Neuronal stem cell (in vitro differentiated cells): Measurements from ENCODE around the gene GPAM.
"Not testable (repeated sequence)": the region's sequence is repeated elsewhere in the genome, so short reads cannot be mapped to it uniquely, and the experiment has no call there.

Experiments used
- DNase-seq: peaks from one replicate; pipeline ENCODE4 v3.0.0-alpha.2; 2013; ENCODE audit warnings: low spot score
- H2AFZ ChIP-seq: one replicate; pipeline ENCODE4 v1.6.1; 2013; ENCODE audit warnings: mild to moderate bottlenecking, low read length, inconsistent platforms
- H2AK5ac ChIP-seq: 2 replicates; pipeline ENCODE4 v1.6.1; 2013; ENCODE audit warnings: low read depth, mild to moderate bottlenecking, inconsistent platforms, low read length, moderate library complexity, mixed read lengths
- H2BK120ac ChIP-seq: 2 replicates; pipeline ENCODE4 v1.6.1; 2013; ENCODE audit warnings: low read depth, mild to moderate bottlenecking, inconsistent platforms, low read length, moderate library complexity, mixed read lengths
- H2BK12ac ChIP-seq: one replicate; pipeline ENCODE4 v1.6.1; 2013; ENCODE audit warnings: low read length, inconsistent platforms
- H2BK15ac ChIP-seq: 2 replicates; pipeline ENCODE4 v1.6.1; 2013; ENCODE audit warnings: mild to moderate bottlenecking, low read length, inconsistent platforms, mixed read lengths
- H2BK5ac ChIP-seq: one replicate; pipeline ENCODE4 v1.6.1; 2013; ENCODE audit warnings: inconsistent platforms, mild to moderate bottlenecking, low read length, moderate library complexity
- H3K14ac ChIP-seq: one replicate; pipeline ENCODE4 v1.6.1; 2013; ENCODE audit warnings: low read length, inconsistent platforms
- H3K18ac ChIP-seq: 2 replicates; pipeline ENCODE4 v1.6.1; 2013; ENCODE audit warnings: low read length, inconsistent platforms
- H3K23ac ChIP-seq: 2 replicates; pipeline ENCODE4 v1.6.1; 2013; ENCODE audit warnings: low read depth, mild to moderate bottlenecking, mixed read lengths, low read length, inconsistent platforms; ENCODE audit not compliant: poor library complexity
- H3K27ac ChIP-seq: replicated peaks from 3 replicates; pipeline ENCODE4 v1.5.1; 2013; ENCODE audit warnings: low read length, inconsistent platforms
- H3K27me3 ChIP-seq, 3 experiments: 2 replicates each; pipeline ENCODE4 v1.6.1; 2013; ENCODE audit warnings: low read length in 3 of 3, mild to moderate bottlenecking in 2 of 3, inconsistent platforms in 1 of 3, low read depth in 1 of 3, mixed read lengths in 1 of 3, moderate library complexity in 1 of 3; ENCODE audit not compliant: control insufficient read depth in 3 of 3, insufficient read depth in 3 of 3
- H3K36me3 ChIP-seq, 2 donors: replicated peaks in 1 of 2; 2 replicates each; pipeline ENCODE4 v1.6.1; 2013; ENCODE audit warnings: low read length in 2 of 2; ENCODE audit not compliant: control insufficient read depth in 2 of 2, insufficient read depth in 2 of 2
- H3K4ac ChIP-seq: 2 replicates; pipeline ENCODE4 v1.6.1; 2013; ENCODE audit warnings: inconsistent platforms, mild to moderate bottlenecking, low read length, moderate library complexity
- H3K4me1 ChIP-seq, 2 donors: 1 replicate in 1 of 2; 2 replicates in 1 of 2; pipeline ENCODE4 v1.6.1; 2013; ENCODE audit warnings: low read length in 2 of 2, low read depth in 1 of 2; ENCODE audit not compliant: control insufficient read depth in 2 of 2, insufficient read depth in 1 of 2
- H3K4me2 ChIP-seq: one replicate; pipeline ENCODE4 v1.6.1; 2013; ENCODE audit warnings: mild to moderate bottlenecking, low read length, inconsistent platforms; ENCODE audit not compliant: insufficient read depth, poor library complexity, severe bottlenecking
- H3K4me3 ChIP-seq, 2 donors: 2 replicates each; pipeline ENCODE4 v1.5.1; 2013; ENCODE audit warnings: low read length in 2 of 2, mild to moderate bottlenecking in 2 of 2, inconsistent platforms in 1 of 2, moderate library complexity in 1 of 2
- H3K79me1 ChIP-seq: one replicate; pipeline ENCODE4 v1.6.1; 2013; ENCODE audit warnings: low read depth, mild to moderate bottlenecking, inconsistent platforms, low read length, moderate library complexity
- H3K9ac ChIP-seq: one replicate; pipeline ENCODE4 v1.6.1; 2013; ENCODE audit warnings: mild to moderate bottlenecking, low read depth, low read length, inconsistent platforms; ENCODE audit not compliant: poor library complexity
- H3K9me3 ChIP-seq, 2 donors: replicated peaks in 1 of 2; 2 replicates each; pipeline versions ENCODE3 to v1.6.1; 2013; ENCODE audit warnings: low read length in 2 of 2, mild to moderate bottlenecking in 2 of 2, inconsistent platforms in 1 of 2, low read depth in 1 of 2, mixed read lengths in 1 of 2, moderate library complexity in 1 of 2; ENCODE audit not compliant: control insufficient read depth in 2 of 2, insufficient read depth in 1 of 2
- H4K8ac ChIP-seq: one replicate; pipeline ENCODE4 v1.6.1; 2013; ENCODE audit warnings: low read depth, mild to moderate bottlenecking, inconsistent platforms, low read length, moderate library complexity
- H4K91ac ChIP-seq: one replicate; pipeline ENCODE4 v1.6.1; 2013; ENCODE audit warnings: low read length, low read depth, mild to moderate bottlenecking, inconsistent platforms; ENCODE audit not compliant: poor library complexity
- WGBS, 2 donors: extraction: QIAGEN DNeasy Blood & Tissue Kit; methylation state at CpG; one replicate each; pipeline ENCODE4 v1.1.7; 2013; ENCODE audit warnings: missing lambda C conversion rate in 2 of 2, mixed read lengths in 1 of 2; ENCODE audit not compliant: insufficient read length in 2 of 2, insufficient replicate concordance in 1 of 2; ENCODE audit errors: extremely low coverage in 2 of 2; 5-methylcytosine and 5-hydroxymethylcytosine counted together

GPAM gene

DNA sequence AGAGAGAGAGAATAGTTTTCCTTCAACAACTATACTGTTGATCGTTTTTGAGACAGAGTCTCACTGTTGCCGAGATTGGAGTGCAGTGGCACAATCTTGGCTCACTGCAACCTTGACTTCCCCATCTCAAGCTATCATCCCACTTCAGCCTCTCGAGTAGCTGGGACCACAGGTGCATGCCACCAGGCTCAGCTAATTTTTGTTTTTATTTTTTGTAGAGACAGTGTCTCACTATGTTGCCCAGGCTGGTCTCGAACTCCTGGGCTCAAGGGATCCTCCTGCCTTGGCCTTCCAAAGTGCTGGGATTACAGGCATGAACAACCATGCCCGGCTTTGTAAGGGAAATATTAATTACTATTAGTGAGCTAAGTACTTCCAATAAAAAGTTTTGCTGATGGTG, 16.7 kb upstream of the GPAM start:
- WGBS, 2 donors = no CpG with 5 or more reads among the region's 5 CpGs
- H3K9ac ChIP-seq, H3K27ac ChIP-seq, DNase-seq, H2AK5ac ChIP-seq, H2BK12ac ChIP-seq, H2AFZ ChIP-seq, H4K8ac ChIP-seq, H2BK15ac ChIP-seq, H2BK5ac ChIP-seq, H3K9me3 ChIP-seq, H3K4me3 ChIP-seq, H3K14ac ChIP-seq, H3K4ac ChIP-seq, H3K4me1 ChIP-seq, H4K91ac ChIP-seq, H3K27me3 ChIP-seq, H3K18ac ChIP-seq, H3K23ac ChIP-seq, H3K36me3 ChIP-seq, H2BK120ac ChIP-seq, H3K4me2 ChIP-seq, H3K79me1 ChIP-seq: not testable (repeated sequence)

DNA sequence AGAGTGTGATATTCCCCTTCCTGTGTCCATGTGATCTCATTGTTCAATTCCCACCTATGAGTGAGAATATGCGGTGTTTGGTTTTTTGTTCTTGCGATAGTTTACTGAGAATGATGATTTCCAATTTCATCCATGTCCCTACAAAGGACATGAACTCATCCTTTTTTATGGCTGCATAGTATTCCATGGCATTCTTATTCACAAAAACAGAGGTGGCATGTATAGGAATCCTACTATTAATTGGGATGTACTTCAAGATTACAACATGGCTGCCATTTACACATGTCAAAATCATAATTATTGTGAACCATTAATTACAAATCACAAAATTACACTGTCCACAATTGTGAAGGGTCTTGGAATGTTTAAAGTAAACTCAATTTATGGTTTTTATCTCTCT, 14.1 kb upstream of the GPAM start:
- H2AK5ac ChIP-seq, H3K9ac ChIP-seq, H2BK12ac ChIP-seq, H2BK5ac ChIP-seq, H3K27ac ChIP-seq, H3K23ac ChIP-seq, H2BK15ac ChIP-seq, H3K4ac ChIP-seq, H2BK120ac ChIP-seq, H3K27me3 ChIP-seq, H3K4me3 ChIP-seq, H3K36me3 ChIP-seq, H3K18ac ChIP-seq, H3K4me1 ChIP-seq, H3K4me2 ChIP-seq, H3K79me1 ChIP-seq, H3K9me3 ChIP-seq, H4K91ac ChIP-seq, H3K14ac ChIP-seq, H4K8ac ChIP-seq, DNase-seq, H2AFZ ChIP-seq: not testable (repeated sequence)
- WGBS, 2 donors = no CpG with 5 or more reads among the region's 2 CpGs

DNA sequence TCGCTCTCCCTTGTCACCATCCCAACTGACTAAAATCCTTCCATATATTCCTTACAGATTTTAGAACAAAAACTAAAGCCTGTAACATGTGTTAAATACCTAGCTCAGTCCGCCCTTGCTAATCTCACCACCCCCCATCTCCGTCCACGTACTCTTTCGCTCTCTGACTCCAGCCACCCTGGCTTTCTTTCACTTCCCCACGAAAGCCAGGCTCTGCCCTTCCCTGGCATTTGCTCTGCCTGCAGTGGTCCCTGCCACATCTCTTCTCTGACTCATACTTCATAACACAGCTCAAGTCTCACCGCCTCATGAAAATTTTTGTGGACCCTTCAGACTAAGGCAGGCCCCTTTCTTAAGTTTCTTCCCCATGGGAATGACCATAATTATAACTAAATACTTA, 11.7 kb upstream of the GPAM start:
- H4K8ac ChIP-seq = no peak overlapping the region
- WGBS, 2 donors = no CpG with 5 or more reads among the region's 7 CpGs
- H2BK15ac ChIP-seq = no peak overlapping the region
- no peak overlapping the region for H2BK12ac ChIP-seq
- H3K4me3 ChIP-seq = no peak overlapping the region
- no peak overlapping the region for H2BK120ac ChIP-seq
- no peak overlapping the region for H4K91ac ChIP-seq
- H2AK5ac ChIP-seq = no peak overlapping the region
- no peak overlapping the region for H3K23ac ChIP-seq
- no peaks in the 10 kb centered on the region for H3K4me1 ChIP-seq
- H2BK5ac ChIP-seq = no peak overlapping the region
- H3K27ac ChIP-seq = no peak overlapping the region
- no peak overlapping the region for H3K14ac ChIP-seq
- H3K4ac ChIP-seq = no peak overlapping the region
- no peaks in the 10 kb centered on the region for H3K79me1 ChIP-seq
- H2AFZ ChIP-seq = no peak overlapping the region
- peaks cover 0 to 12% (median 2%) of the 10 kb centered on the region in 3 experiments for H3K27me3 ChIP-seq
- H3K18ac ChIP-seq = no peak overlapping the region
- DNase-seq = no peak
- no peaks in the 10 kb centered on the region for H3K9me3 ChIP-seq
- H3K36me3 ChIP-seq = no peaks in the 10 kb centered on the region
- H3K4me2 ChIP-seq = no peak overlapping the region
- H3K9ac ChIP-seq = no peak overlapping the region

DNA sequence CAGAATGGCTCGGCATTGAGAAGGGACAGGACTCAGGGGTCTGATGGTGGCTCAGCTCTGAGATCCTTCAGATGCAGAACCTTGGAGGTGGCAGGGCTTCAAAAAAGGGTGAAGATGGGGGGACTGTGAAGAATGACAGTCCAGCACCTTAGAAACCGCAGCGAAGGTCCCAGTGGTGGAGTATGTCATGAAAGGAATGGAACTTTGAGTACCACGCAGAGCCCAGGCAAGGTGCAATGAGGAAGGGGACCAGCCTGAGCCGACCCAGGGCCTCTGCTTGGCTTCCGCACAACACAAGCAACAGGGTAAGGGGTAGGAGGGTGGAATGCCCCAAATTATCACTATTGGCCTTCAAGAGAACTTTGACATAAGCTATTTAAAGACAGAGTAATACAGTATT, 8.2 kb upstream of the GPAM start:
- Histone ChIP-seq H3K79me1 (no peaks in the 10 kb centered on the region), H2AK5ac (no peak overlapping the region), H3K9ac (no peak overlapping the region), H4K91ac (no peak overlapping the region), H4K8ac (no peak overlapping the region), H3K18ac (no peak overlapping the region), H2BK12ac (no peak overlapping the region), H3K4me2 (no peak overlapping the region), H2BK120ac (no peak overlapping the region), H3K4ac (no peak overlapping the region), H2AFZ (no peak overlapping the region), H3K23ac (no peak overlapping the region), H3K27ac (no peak overlapping the region), H3K9me3 (peaks cover 0 to 1% of the 10 kb centered on the region in 2 donors), H3K36me3 (no peaks in the 10 kb centered on the region), H3K4me1 (no peaks in the 10 kb centered on the region), H3K4me3 (no peak overlapping the region), H2BK15ac (no peak overlapping the region), H3K14ac (no peak overlapping the region), H2BK5ac (no peak overlapping the region), H3K27me3 (peaks cover 0 to 12% (median 0%) of the 10 kb centered on the region in 3 experiments)
- no CpG with 5 or more reads among the region's 6 CpGs for WGBS, 2 donors
- no peak for DNase-seq
